Loucy (cell line): Measurements from ENCODE around the gene SLCO4A1.

Experiments
- H2AFZ ChIP-seq: fragments of 200-600 bp; sonication (generic); 2 replicates; pipeline ENCODE4 v1.6.0; 2016; ENCODE audit warnings: antibody characterized with exemption, mild to moderate bottlenecking, low read length, moderate library complexity
- H3F3A ChIP-seq: fragments of 200-600 bp; 2 replicates; pipeline ENCODE4 v1.6.0; 2016; ENCODE audit warnings: antibody characterized with exemption, low read depth, mild to moderate bottlenecking
- H3K27me3 ChIP-seq: fragments of 200-600 bp; sonication (generic); 2 replicates; pipeline ENCODE4 v1.6.1; 2014; ENCODE audit warnings: low read length, mild to moderate bottlenecking; ENCODE audit not compliant: insufficient read depth, poor library complexity, severe bottlenecking
- H3K36me3 ChIP-seq: fragments of 200-600 bp; sonication (generic); 2 replicates; pipeline ENCODE4 v1.6.1; 2016; ENCODE audit warnings: low read length; ENCODE audit not compliant: insufficient read depth
- H3K4me1 ChIP-seq: fragments of 200-600 bp; sonication (generic); 2 replicates; pipeline ENCODE4 v1.5.1; 2014; ENCODE audit warnings: low read length, mild to moderate bottlenecking; ENCODE audit not compliant: insufficient read depth, poor library complexity, severe bottlenecking
- H3K4me2 ChIP-seq: fragments of 200-600 bp; sonication (generic); 2 replicates; pipeline ENCODE4 v1.6.0; 2014; ENCODE audit warnings: antibody characterized with exemption, low read length, low read depth, mild to moderate bottlenecking; ENCODE audit not compliant: poor library complexity, severe bottlenecking
- H3K4me3 ChIP-seq: fragments of 200-600 bp; sonication (generic); 2 replicates; pipeline ENCODE4 v1.5.1; 2014; ENCODE audit warnings: low read length, mild to moderate bottlenecking, mixed read lengths; ENCODE audit not compliant: poor library complexity, severe bottlenecking
- H3K79me2 ChIP-seq: fragments of 200-600 bp; sonication (generic); 2 replicates; pipeline ENCODE4 v1.6.1; 2014; ENCODE audit warnings: low read length; ENCODE audit not compliant: insufficient read depth
- H3K9ac ChIP-seq: fragments of 200-600 bp; sonication (generic); 2 replicates; pipeline ENCODE4 v1.6.0; 2014; ENCODE audit warnings: mild to moderate bottlenecking, low read depth, low read length, moderate library complexity; ENCODE audit not compliant: poor library complexity, severe bottlenecking
- H3K9me2 ChIP-seq: fragments of 200-600 bp; sonication (generic); replicated peaks from 2 replicates; pipeline ENCODE4 v1.6.1; 2016; ENCODE audit warnings: low read depth, low read length, mixed read lengths
- H3K9me3 ChIP-seq: fragments of 200-600 bp; sonication (generic); 2 replicates; pipeline ENCODE4 v1.6.1; 2014; ENCODE audit warnings: mild to moderate bottlenecking, antibody characterized with exemption, low read length, low read depth; ENCODE audit not compliant: insufficient read depth
- H4K20me1 ChIP-seq: fragments of 200-600 bp; sonication (generic); 2 replicates; pipeline ENCODE4 v1.6.0; 2014; ENCODE audit warnings: antibody characterized with exemption, low read length, mild to moderate bottlenecking; ENCODE audit not compliant: insufficient read depth, poor library complexity, severe bottlenecking
- EZH2phosphoT487 ChIP-seq: fragments of 200-600 bp; IDR thresholded peaks from 2 replicates; pipeline ENCODE4 v1.6.1; 2018; ENCODE audit warnings: antibody characterized with exemption, mild to moderate bottlenecking, moderate library complexity, borderline replicate concordance
- TF ChIP-seq, protein P1 (sequence below): fragments of 200-600 bp; sonication (generic); conservative IDR thresholded peaks from 2 replicates; pipeline ENCODE4 v1.5.1; 2014; ENCODE audit warnings: mild to moderate bottlenecking, antibody characterized with exemption, low read length

Gene SLCO4A1

GRCh38 chr20:62637110-62637509 is 5.2 kb upstream of the SLCO4A1 start:
- Histone ChIP-seq H3K36me3 (no peaks in the 10 kb centered on the region), H3K9me2 (no peaks in the 10 kb centered on the region), H3K4me3 (no peak overlapping the region), H2AFZ (no peak overlapping the region), H3K9ac (no peak overlapping the region), H3K27me3 (no peaks in the 10 kb centered on the region), H3K4me1 (peaks cover 22% of the 10 kb centered on the region), H3K79me2 (0 out of 2 replicates have a peak, but pooled peaks cover 5% of the 10 kb centered on the region), H3K4me2 (no peak overlapping the region), H4K20me1 (no peaks in the 10 kb centered on the region), H3F3A (no peaks in the 10 kb centered on the region), H3K9me3 (no peaks in the 10 kb centered on the region)
- no peak for TF ChIP-seq EZH2phosphoT487
- TF ChIP-seq, protein P1, sequence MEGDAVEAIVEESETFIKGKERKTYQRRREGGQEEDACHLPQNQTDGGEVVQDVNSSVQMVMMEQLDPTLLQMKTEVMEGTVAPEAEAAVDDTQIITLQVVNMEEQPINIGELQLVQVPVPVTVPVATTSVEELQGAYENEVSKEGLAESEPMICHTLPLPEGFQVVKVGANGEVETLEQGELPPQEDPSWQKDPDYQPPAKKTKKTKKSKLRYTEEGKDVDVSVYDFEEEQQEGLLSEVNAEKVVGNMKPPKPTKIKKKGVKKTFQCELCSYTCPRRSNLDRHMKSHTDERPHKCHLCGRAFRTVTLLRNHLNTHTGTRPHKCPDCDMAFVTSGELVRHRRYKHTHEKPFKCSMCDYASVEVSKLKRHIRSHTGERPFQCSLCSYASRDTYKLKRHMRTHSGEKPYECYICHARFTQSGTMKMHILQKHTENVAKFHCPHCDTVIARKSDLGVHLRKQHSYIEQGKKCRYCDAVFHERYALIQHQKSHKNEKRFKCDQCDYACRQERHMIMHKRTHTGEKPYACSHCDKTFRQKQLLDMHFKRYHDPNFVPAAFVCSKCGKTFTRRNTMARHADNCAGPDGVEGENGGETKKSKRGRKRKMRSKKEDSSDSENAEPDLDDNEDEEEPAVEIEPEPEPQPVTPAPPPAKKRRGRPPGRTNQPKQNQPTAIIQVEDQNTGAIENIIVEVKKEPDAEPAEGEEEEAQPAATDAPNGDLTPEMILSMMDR: no peak

DNA sequence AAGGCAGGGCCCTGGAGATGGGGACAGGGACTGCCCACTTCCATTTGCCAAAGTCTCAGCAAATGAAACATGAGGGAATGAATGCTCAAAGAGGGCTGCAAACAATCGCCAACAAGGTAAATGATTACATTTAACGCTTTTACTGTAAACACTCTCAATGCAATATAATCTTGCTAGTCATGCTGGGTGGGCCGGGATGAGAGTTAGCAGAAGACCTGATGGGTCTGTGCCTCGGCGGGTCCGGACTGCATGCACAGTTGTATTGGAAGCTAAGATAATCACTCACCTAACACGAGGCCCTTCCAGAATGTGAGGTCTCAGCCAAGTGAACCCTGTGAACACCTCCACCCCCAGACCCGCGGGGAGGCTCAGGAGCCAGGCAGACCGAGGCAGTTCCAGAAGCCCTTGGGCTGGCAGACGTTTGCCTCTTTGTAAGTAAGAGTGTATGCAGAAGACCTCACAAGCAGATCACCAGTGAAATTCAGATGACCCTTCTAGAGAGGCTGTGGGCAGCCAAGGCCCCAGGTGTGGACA is 4.7 kb upstream of the SLCO4A1 start:
- Histone ChIP-seq H2AFZ (no peak overlapping the region), H3K4me3 (no peak overlapping the region), H3K36me3 (no peaks in the 10 kb centered on the region), H3K79me2 (peaks cover 5% of the 10 kb centered on the region; the same call in 1 of the 2 replicates), H3K27me3 (no peaks in the 10 kb centered on the region), H3K4me1 (peaks cover 22% of the 10 kb centered on the region), H4K20me1 (no peaks in the 10 kb centered on the region), H3K9ac (no peak overlapping the region), H3K9me3 (no peaks in the 10 kb centered on the region), H3K4me2 (no peak overlapping the region), H3K9me2 (no peaks in the 10 kb centered on the region), H3F3A (no peaks in the 10 kb centered on the region)
- TF ChIP-seq EZH2phosphoT487: no peak
- TF ChIP-seq, protein P1: no peak

DNA sequence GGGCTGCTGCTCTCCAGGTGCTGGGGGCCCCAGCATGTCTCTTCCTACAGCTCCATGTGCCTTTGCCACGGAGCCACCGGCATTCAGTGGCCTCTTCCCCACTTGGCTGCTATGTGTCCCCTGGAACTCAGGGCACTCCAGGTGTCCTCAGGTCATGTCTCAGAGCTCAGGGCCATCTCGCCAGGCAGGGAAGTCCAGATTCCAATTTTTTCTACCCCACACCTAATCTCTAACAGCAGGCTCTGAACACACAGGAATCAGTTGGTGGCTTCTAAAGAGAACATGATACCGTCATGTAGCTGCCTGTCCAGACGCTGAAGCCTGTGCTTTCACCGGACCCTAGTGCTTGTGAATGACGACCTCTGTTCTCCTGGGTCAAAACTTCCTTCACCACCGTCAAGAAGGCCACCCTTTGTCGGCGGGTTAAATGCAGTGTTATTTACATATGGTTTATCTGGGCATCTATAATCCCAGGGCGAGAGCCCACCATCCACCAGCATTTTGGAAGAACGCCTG is 4.2 kb upstream of the SLCO4A1 start:
- Histone ChIP-seq H3K4me1 (peaks cover 24% of the 10 kb centered on the region), H4K20me1 (peaks cover 2% of the 10 kb centered on the region), H3K9me3 (no peaks in the 10 kb centered on the region), H3K36me3 (no peaks in the 10 kb centered on the region), H3K79me2 (peaks cover 11% of the 10 kb centered on the region), H3K4me2 (no peak overlapping the region), H2AFZ (no peak overlapping the region), H3K9ac (no peak overlapping the region), H3K9me2 (no peaks in the 10 kb centered on the region), H3K4me3 (no peak overlapping the region), H3F3A (no peaks in the 10 kb centered on the region), H3K27me3 (no peaks in the 10 kb centered on the region)
- TF ChIP-seq, protein P1: no peak
- TF ChIP-seq EZH2phosphoT487: no peak
